ENCODE data around the gene DKC1.

The DKC1 gene

DNA sequence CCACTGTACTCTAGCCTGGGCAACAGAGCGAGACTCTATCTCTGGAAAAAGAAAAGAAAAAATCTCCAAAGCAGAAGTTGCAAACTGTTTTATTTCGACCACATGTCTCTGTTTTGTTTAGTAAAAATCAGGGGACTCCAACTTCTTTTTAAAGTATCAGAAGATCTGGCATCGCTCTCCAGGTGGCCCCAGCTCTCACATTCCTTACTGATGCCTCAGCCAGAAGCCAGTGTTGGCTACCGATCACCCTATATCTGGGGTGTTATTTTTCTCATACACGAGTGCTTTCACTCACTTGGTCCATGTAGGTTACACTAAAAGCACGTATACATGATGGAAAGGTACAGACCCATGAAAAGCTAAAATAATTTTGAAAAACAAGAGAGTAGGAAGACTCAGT lies 34.3 kb downstream of the DKC1 start:
- peaks cover 18% of the 10 kb centered on the region for H3K4me1 ChIP-seq (ENCODE audit: control insufficient read depth, insufficient read depth, low read length)
- no peaks in the 10 kb centered on the region for H3K27me3 ChIP-seq (ENCODE audit: control insufficient read depth, insufficient read depth, low read length)
- H3K9me3 ChIP-seq (replicated peaks; ENCODE audit: low read length), result no peaks in the 10 kb centered on the region
- no peak overlapping the region for H3K4me3 ChIP-seq (ENCODE audit: low read length)
- H3K4me2 ChIP-seq (ENCODE audit: low read length), result no peak overlapping the region
- H3K36me3 ChIP-seq (ENCODE audit: insufficient read depth, low read length), result no peaks in the 10 kb centered on the region
- H3K9ac ChIP-seq (ENCODE audit: low read depth, low read length), result no peak overlapping the region

DNA sequence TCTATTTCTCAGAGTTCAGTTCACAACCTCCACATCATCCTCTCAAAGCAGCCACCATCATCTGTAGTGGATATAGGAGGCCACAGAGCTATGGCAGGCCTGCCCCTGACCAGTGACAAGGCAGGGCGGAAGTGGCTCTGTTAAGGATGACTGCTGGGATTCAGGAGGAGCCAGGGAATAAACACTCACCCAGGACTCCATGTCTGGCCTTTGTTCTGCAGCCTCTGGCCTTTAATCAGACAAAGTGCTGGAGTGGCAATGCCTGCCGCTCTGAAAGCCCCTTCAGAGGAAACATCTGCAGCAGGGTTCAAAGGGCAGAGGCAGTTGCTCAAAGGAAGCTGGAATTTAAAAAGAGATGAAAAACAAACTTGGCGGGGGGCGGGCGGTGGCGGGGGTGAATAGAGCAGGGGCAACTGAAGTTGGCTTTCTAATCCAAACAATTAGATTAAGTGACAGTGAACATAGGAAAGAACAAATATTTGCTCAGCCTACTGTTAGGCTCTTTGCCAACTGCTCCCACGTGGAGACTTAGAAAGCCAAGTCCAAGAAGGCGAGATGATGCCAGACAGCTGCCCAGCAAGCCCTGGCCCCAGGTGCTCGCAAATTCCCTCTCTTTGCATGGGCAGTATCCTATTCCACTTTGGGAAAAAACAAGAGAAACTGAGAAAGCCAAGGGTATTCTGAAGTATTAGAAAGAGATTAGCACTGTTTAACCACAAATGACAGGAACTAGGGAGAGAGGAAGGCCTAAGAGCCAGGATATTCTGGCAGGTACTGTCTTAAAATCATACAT lies 37.1 kb downstream of the DKC1 start:
- Histone ChIP-seq H3K4me1 (ENCODE audit: control insufficient read depth, insufficient read depth, low read length) (peaks cover 23% of the 10 kb centered on the region), H3K9ac (ENCODE audit: low read depth, low read length) (no peak overlapping the region), H3K36me3 (ENCODE audit: insufficient read depth, low read length) (no peaks in the 10 kb centered on the region)

GRCh38 chrX:154800478-154801210 lies 38.0 kb downstream of the DKC1 start:
- H3K4me3 ChIP-seq (ENCODE audit: low read length), result no peak overlapping the region
- no peak overlapping the region for H3K4me2 ChIP-seq (ENCODE audit: low read length)
- H3K9me3 ChIP-seq (replicated peaks; ENCODE audit: low read length), result no peaks in the 10 kb centered on the region
- H3K27me3 ChIP-seq (ENCODE audit: control insufficient read depth, insufficient read depth, low read length), result no peaks in the 10 kb centered on the region
- peaks cover 23% of the 10 kb centered on the region for H3K4me1 ChIP-seq (ENCODE audit: control insufficient read depth, insufficient read depth, low read length)
- no peak overlapping the region for H3K9ac ChIP-seq (ENCODE audit: low read depth, low read length)
- no peaks in the 10 kb centered on the region for H3K36me3 ChIP-seq (ENCODE audit: insufficient read depth, low read length)

More for the DNA sequence above, 37.1 kb downstream of the DKC1 start:
- Histone ChIP-seq H3K4me2 (ENCODE audit: low read length) (peak overlapping the region; percentile 47), H3K27me3 (ENCODE audit: control insufficient read depth, insufficient read depth, low read length) (no peaks in the 10 kb centered on the region), H3K9me3 (replicated peaks; ENCODE audit: low read length) (no peaks in the 10 kb centered on the region), H3K4me3 (ENCODE audit: low read length) (no peak overlapping the region)

GRCh38 chrX:154802947-154803346 lies 40.3 kb downstream of the DKC1 start:
- Histone ChIP-seq H3K4me1 (ENCODE audit: control insufficient read depth, insufficient read depth, low read length) (peaks cover 26% of the 10 kb centered on the region), H3K4me2 (ENCODE audit: low read length) (no peak overlapping the region), H3K27me3 (ENCODE audit: control insufficient read depth, insufficient read depth, low read length) (no peaks in the 10 kb centered on the region), H3K4me3 (ENCODE audit: low read length) (no peak overlapping the region), H3K9ac (ENCODE audit: low read depth, low read length) (no peak overlapping the region), H3K36me3 (ENCODE audit: insufficient read depth, low read length) (no peaks in the 10 kb centered on the region), H3K9me3 (replicated peaks; ENCODE audit: low read length) (no peaks in the 10 kb centered on the region)

GRCh38 chrX:154804261-154804956 lies 41.7 kb downstream of the DKC1 start:
- H3K4me3 ChIP-seq (ENCODE audit: low read length), result peak overlapping the region; percentile 91
- peak overlapping the region; percentile 94 for H3K4me2 ChIP-seq (ENCODE audit: low read length)
- H3K36me3 ChIP-seq (ENCODE audit: insufficient read depth, low read length), result no peaks in the 10 kb centered on the region
- peak overlapping the region; percentile 73 for H3K9ac ChIP-seq (ENCODE audit: low read depth, low read length)
- H3K27me3 ChIP-seq (ENCODE audit: control insufficient read depth, insufficient read depth, low read length), result no peaks in the 10 kb centered on the region
- no peaks in the 10 kb centered on the region for H3K9me3 ChIP-seq (replicated peaks; ENCODE audit: low read length)
- peaks cover 19% of the 10 kb centered on the region for H3K4me1 ChIP-seq (ENCODE audit: control insufficient read depth, insufficient read depth, low read length)

DNA sequence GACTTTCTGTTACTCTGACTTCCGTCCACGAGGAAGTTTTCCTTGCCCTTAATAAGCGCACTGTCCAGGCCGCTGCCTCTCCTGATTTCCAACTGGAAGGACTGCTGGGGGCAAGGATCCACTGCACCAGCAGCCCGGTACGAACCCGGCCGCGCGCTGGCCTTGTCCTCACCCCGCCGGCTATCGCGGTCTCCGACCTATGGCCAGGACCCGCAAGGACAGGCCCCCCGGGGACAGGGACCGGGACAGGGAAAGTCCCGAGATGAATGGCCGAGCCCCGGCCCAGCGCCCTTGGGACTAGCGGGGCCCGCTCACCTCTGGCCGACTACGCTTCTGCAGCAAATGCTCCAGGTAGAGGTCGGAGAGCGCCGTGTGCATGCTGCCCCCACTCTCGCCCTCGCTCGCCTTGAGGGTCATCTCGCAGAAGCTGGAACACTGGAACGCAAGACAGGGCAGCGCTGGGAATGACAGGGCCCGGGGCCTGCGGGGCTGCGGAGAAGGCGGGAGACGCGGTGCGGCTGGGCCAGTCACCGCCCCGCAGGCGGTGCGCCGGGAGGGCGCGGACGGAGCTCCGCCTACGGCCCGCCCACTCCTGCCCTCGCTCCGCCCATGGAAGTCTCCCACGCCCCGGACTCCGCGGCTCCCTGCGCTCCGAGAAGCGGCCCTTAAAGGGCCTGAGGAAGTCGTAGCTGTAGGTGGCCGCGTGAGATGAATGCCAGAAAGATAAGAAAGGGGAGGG lies 42.5 kb downstream of the DKC1 start, which contains the start of gene MPP1:
TSS of gene MPP1 (minus strand) at position 529 of the 739 bp plus-strand sequence. CDS start at position 417, 112 bp downstream.
- Histone ChIP-seq H3K9me3 (replicated peaks; ENCODE audit: low read length) (no peaks in the 10 kb centered on the region), H3K4me3 (ENCODE audit: low read length) (peak within 1 kb of the TSS; percentile 91), H3K4me2 (ENCODE audit: low read length) (peak within 1 kb of the TSS; percentile 94), H3K9ac (ENCODE audit: low read depth, low read length) (peak within 1 kb of the TSS; percentile 73), H3K36me3 (ENCODE audit: insufficient read depth, low read length) (no peaks in the 10 kb centered on the region), H3K27me3 (ENCODE audit: control insufficient read depth, insufficient read depth, low read length) (no peaks in the 10 kb centered on the region), H3K4me1 (ENCODE audit: control insufficient read depth, insufficient read depth, low read length) (peaks cover 12% of the 10 kb centered on the region)

DNA sequence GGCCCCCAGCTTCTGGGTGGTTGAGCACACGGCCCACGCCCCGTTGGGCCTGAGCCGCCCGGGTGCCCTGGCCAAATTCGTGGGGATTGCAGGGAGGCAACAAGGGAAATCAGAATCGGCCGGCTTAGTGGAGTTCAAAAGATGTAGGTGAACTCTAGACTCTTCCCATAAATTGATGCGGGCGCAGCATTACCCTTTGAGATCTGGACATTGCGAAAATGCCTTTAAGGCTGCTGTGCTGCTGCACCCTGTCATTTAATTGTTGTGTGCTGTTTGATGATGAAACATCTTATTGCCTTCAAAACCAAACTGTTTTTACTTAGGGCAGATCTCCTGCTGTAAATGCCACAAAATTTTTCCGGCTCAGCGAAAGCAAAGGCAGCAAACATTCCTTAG lies 43.0 kb downstream of the DKC1 start:
- Histone ChIP-seq H3K36me3 (ENCODE audit: insufficient read depth, low read length) (no peaks in the 10 kb centered on the region), H3K9me3 (replicated peaks; ENCODE audit: low read length) (no peaks in the 10 kb centered on the region), H3K27me3 (ENCODE audit: control insufficient read depth, insufficient read depth, low read length) (no peaks in the 10 kb centered on the region), H3K4me2 (ENCODE audit: low read length) (peak overlapping the region; percentile 94), H3K9ac (ENCODE audit: low read depth, low read length) (peak overlapping the region; percentile 73), H3K4me3 (ENCODE audit: low read length) (peak overlapping the region; percentile 91), H3K4me1 (ENCODE audit: control insufficient read depth, insufficient read depth, low read length) (peaks cover 9% of the 10 kb centered on the region)

- no peaks in the 10 kb centered on the region for H3K36me3 ChIP-seq (ENCODE audit: insufficient read depth, low read length)
- H3K4me1 ChIP-seq (ENCODE audit: control insufficient read depth, insufficient read depth, low read length), result peaks cover 9% of the 10 kb centered on the region
These were observed 44.3 kb downstream of the DKC1 start for GRCh38 chrX:154806837-154807501.

DNA sequence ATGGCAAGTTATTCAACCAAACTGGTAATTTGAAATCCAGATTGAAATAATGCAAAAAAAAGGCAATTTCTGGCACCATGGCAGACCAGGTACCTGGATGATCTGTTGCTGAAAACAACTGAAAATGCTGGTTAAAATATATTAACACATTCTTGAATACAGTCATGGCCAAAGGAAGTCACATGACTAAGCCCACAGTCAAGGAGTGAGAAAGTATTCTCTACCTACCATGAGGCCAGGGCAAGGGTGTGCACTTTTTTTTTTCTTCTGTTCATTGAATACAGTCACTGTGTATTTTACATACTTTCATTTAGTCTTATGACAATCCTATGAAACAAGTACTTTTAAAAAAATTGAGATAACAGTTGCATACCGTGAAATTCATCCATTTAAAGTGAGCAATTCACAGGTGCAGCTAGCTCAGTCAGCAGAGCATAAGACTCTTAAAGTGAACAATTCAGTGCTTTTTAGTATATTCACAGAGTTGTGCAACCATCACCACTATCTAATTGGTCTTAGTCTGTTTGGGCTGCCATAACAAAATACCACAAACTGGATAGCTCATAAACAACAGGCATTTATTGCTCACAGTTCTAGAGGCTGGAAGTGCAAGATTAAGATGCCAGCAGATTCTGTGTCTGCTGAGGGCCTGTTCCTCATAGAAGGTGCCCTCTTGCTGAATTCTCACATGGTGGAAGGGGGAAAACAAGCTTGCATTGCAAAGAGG lies 47.4 kb downstream of the DKC1 start:
- H3K9ac ChIP-seq (ENCODE audit: low read depth, low read length), result no peak overlapping the region
- no peaks in the 10 kb centered on the region for H3K27me3 ChIP-seq (ENCODE audit: control insufficient read depth, insufficient read depth, low read length)
- no peak overlapping the region for H3K4me2 ChIP-seq (ENCODE audit: low read length)
- H3K4me3 ChIP-seq (ENCODE audit: low read length), result no peak overlapping the region
- H3K36me3 ChIP-seq (ENCODE audit: insufficient read depth, low read length), result no peaks in the 10 kb centered on the region
- H3K9me3 ChIP-seq (replicated peaks; ENCODE audit: low read length), result no peaks in the 10 kb centered on the region
- peaks cover 4% of the 10 kb centered on the region for H3K4me1 ChIP-seq (ENCODE audit: control insufficient read depth, insufficient read depth, low read length)

More at GRCh38 chrX:154806837-154807501, 44.3 kb downstream of the DKC1 start:
- no peak overlapping the region for H3K9ac ChIP-seq (ENCODE audit: low read depth, low read length)
- no peak overlapping the region for H3K4me2 ChIP-seq (ENCODE audit: low read length)
- H3K27me3 ChIP-seq (ENCODE audit: control insufficient read depth, insufficient read depth, low read length), result no peaks in the 10 kb centered on the region
- no peaks in the 10 kb centered on the region for H3K9me3 ChIP-seq (replicated peaks; ENCODE audit: low read length)
- no peak overlapping the region for H3K4me3 ChIP-seq (ENCODE audit: low read length)

All from skeletal muscle satellite cell (primary cell).